ENCODE results near the gene CHRM2.

CHRM2 gene

DNA sequence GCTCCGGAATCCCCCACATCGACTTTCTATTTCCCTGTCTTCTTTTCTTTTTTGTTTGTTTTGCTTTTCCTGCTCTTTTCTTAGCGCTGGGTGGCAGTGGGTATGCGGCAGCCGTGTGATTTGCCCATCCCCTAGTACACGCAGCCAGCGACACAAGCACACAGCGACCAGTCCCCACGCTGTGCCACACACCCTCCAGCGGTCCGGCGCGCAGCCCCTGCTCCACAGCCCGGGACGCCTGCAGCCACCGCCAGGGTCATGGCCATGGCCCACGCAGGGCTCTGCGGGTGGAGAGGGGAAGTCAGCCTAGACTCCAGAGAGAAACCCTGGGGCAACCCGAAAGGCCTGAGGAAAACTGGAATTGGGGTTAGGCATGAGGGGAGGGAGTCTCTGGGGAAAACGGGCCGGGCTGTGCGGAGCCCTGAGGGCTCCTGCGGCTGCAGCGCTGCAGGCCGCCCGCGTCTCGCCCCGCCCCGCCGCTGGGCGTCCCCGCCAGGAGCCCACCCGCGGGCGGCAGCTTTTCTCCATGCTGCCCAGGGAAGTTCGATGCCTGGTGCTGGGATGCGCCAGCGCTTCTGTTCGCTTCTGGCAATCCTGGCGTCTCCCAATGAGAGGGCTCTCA, 2.5 kb downstream of the CHRM2 start:
- Histone ChIP-seq H3K9ac (ENCODE audit: low read length) (no peak overlapping the region), H3K36me3 (ENCODE audit: control insufficient read depth, insufficient read depth, low read length) (no peaks in the 10 kb centered on the region), H3K4me3 (ENCODE audit: low read length) (peak overlapping the region; percentile 73), H3K27me3 (ENCODE audit: control insufficient read depth, insufficient read depth, low read length) (no peaks in the 10 kb centered on the region), H3K27ac (ENCODE audit: low read depth, low read length) (peak overlapping the region; percentile 82), H3K4me1 (ENCODE audit: control insufficient read depth, insufficient read depth, low read length) (peaks cover 12% of the 10 kb centered on the region)

GRCh38 chr7:136874393-136875032, 6.1 kb downstream of the CHRM2 start:
- Histone ChIP-seq H3K27ac (ENCODE audit: low read depth, low read length) (no peak overlapping the region), H3K4me3 (ENCODE audit: low read length) (no peak overlapping the region), H3K36me3 (ENCODE audit: control insufficient read depth, insufficient read depth, low read length) (no peaks in the 10 kb centered on the region), H3K4me1 (ENCODE audit: control insufficient read depth, insufficient read depth, low read length) (peaks cover 20% of the 10 kb centered on the region), H3K27me3 (ENCODE audit: control insufficient read depth, insufficient read depth, low read length) (no peaks in the 10 kb centered on the region), H3K9ac (ENCODE audit: low read length) (no peak overlapping the region)

- Histone ChIP-seq H3K27ac (ENCODE audit: low read depth, low read length) (no peak overlapping the region), H3K36me3 (ENCODE audit: control insufficient read depth, insufficient read depth, low read length) (no peaks in the 10 kb centered on the region), H3K9ac (ENCODE audit: low read length) (no peak overlapping the region), H3K27me3 (ENCODE audit: control insufficient read depth, insufficient read depth, low read length) (no peaks in the 10 kb centered on the region), H3K4me3 (ENCODE audit: low read length) (no peak overlapping the region), H3K4me1 (ENCODE audit: control insufficient read depth, insufficient read depth, low read length) (peaks cover 24% of the 10 kb centered on the region)
Observed at GRCh38 chr7:136877509-136877908, 9.1 kb downstream of the CHRM2 start.

DNA sequence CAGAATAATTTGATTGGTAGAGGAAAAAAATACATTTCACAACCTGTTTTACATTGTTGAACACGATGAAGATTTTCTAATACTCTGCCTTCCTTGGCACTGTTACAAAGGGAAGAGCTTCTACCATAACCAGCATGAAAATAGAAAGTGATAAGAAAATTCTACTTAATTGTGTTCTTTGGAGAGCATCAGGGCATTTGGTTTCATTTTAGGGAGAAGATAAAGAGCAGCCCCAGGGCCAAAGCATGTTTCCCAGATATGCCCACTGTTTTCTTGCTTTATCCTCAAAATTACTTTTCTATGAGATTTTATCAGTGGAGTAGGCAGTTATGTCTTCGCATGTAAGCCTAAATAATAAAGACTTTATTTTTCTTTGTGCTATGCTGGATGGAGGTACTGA, 9.5 kb downstream of the CHRM2 start:
- Histone ChIP-seq H3K27me3 (ENCODE audit: control insufficient read depth, insufficient read depth, low read length) (no peaks in the 10 kb centered on the region), H3K9ac (ENCODE audit: low read length) (no peak overlapping the region), H3K36me3 (ENCODE audit: control insufficient read depth, insufficient read depth, low read length) (no peaks in the 10 kb centered on the region), H3K27ac (ENCODE audit: low read depth, low read length) (no peak overlapping the region), H3K4me3 (ENCODE audit: low read length) (no peak overlapping the region), H3K4me1 (ENCODE audit: control insufficient read depth, insufficient read depth, low read length) (peaks cover 22% of the 10 kb centered on the region)

DNA sequence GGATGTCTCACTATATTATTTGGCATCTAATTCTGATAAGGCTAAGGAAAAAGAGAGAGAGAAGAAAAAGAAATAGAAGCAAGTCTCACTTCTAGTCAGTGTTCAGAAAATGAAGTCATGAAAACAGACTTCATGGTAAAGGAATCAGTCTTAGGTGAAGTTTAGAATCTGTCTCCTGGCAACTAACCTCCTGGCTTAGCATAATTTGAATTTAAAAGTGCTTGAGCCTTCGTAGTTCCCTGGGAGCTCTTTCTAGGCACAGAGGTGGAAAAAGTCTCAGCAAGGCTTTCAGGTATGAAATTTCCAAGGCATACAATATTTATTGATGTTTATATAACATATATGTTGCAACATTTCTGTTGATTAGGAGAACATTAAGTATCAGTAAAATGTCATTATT, 10.4 kb downstream of the CHRM2 start:
- Histone ChIP-seq H3K27me3 (ENCODE audit: control insufficient read depth, insufficient read depth, low read length) (no peaks in the 10 kb centered on the region), H3K9ac (ENCODE audit: low read length) (no peak overlapping the region), H3K4me1 (ENCODE audit: control insufficient read depth, insufficient read depth, low read length) (peaks cover 27% of the 10 kb centered on the region), H3K36me3 (ENCODE audit: control insufficient read depth, insufficient read depth, low read length) (no peaks in the 10 kb centered on the region), H3K27ac (ENCODE audit: low read depth, low read length) (peak overlapping the region; percentile 47), H3K4me3 (ENCODE audit: low read length) (no peak overlapping the region)

GRCh38 chr7:136883046-136883445, 14.6 kb downstream of the CHRM2 start:
- H3K27me3 ChIP-seq (ENCODE audit: control insufficient read depth, insufficient read depth, low read length), result no peaks in the 10 kb centered on the region
- no peak overlapping the region for H3K27ac ChIP-seq (ENCODE audit: low read depth, low read length)
- no peaks in the 10 kb centered on the region for H3K36me3 ChIP-seq (ENCODE audit: control insufficient read depth, insufficient read depth, low read length)
- no peak overlapping the region for H3K9ac ChIP-seq (ENCODE audit: low read length)
- no peak overlapping the region for H3K4me3 ChIP-seq (ENCODE audit: low read length)
- peaks cover 23% of the 10 kb centered on the region for H3K4me1 ChIP-seq (ENCODE audit: control insufficient read depth, insufficient read depth, low read length)

GRCh38 chr7:136884492-136884891, 16.0 kb downstream of the CHRM2 start:
- Histone ChIP-seq H3K9ac (ENCODE audit: low read length) (no peak overlapping the region), H3K4me3 (ENCODE audit: low read length) (no peak overlapping the region), H3K4me1 (ENCODE audit: control insufficient read depth, insufficient read depth, low read length) (peaks cover 16% of the 10 kb centered on the region), H3K36me3 (ENCODE audit: control insufficient read depth, insufficient read depth, low read length) (no peaks in the 10 kb centered on the region), H3K27me3 (ENCODE audit: control insufficient read depth, insufficient read depth, low read length) (no peaks in the 10 kb centered on the region), H3K27ac (ENCODE audit: low read depth, low read length) (no peak overlapping the region)

GRCh38 chr7:136887317-136887716, 18.9 kb downstream of the CHRM2 start:
- no peak overlapping the region for H3K4me3 ChIP-seq (ENCODE audit: low read length)
- H3K36me3 ChIP-seq (ENCODE audit: control insufficient read depth, insufficient read depth, low read length), result no peaks in the 10 kb centered on the region
- no peak overlapping the region for H3K9ac ChIP-seq (ENCODE audit: low read length)
- H3K27ac ChIP-seq (ENCODE audit: low read depth, low read length), result no peak overlapping the region
- H3K27me3 ChIP-seq (ENCODE audit: control insufficient read depth, insufficient read depth, low read length), result no peaks in the 10 kb centered on the region
- peaks cover 12% of the 10 kb centered on the region for H3K4me1 ChIP-seq (ENCODE audit: control insufficient read depth, insufficient read depth, low read length)

DNA sequence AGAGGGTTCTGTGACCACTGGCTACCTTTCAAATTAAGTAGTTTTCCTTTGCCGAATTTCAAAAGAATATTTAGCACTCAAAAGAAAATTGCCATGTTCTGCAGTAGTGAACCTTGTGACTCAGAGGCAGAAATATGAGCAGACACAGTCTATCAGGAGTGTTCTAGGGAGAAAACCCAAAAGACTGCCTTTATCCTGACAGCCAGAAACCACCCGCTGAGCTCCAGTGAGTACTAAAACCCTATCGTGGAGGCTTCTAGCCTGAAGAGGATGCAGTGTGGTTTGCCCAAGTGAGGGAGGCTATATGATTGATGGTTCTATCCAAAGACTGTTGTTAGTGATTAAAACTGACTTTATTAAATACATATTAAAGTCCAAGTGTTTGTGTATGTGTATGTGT, 21.9 kb downstream of the CHRM2 start:
- H3K4me1 ChIP-seq (ENCODE audit: control insufficient read depth, insufficient read depth, low read length), result peaks cover 3% of the 10 kb centered on the region
- H3K27me3 ChIP-seq (ENCODE audit: control insufficient read depth, insufficient read depth, low read length), result no peaks in the 10 kb centered on the region
- H3K9ac ChIP-seq (ENCODE audit: low read length), result no peak overlapping the region
- no peaks in the 10 kb centered on the region for H3K36me3 ChIP-seq (ENCODE audit: control insufficient read depth, insufficient read depth, low read length)
- no peak overlapping the region for H3K4me3 ChIP-seq (ENCODE audit: low read length)
- H3K27ac ChIP-seq (ENCODE audit: low read depth, low read length), result peak overlapping the region; percentile 2

- H3K36me3 ChIP-seq (ENCODE audit: control insufficient read depth, insufficient read depth, low read length), result no peaks in the 10 kb centered on the region
- H3K4me3 ChIP-seq (ENCODE audit: low read length), result no peak overlapping the region
- H3K27me3 ChIP-seq (ENCODE audit: control insufficient read depth, insufficient read depth, low read length), result no peaks in the 10 kb centered on the region
- H3K27ac ChIP-seq (ENCODE audit: low read depth, low read length), result no peak overlapping the region
- peaks cover 3% of the 10 kb centered on the region for H3K4me1 ChIP-seq (ENCODE audit: control insufficient read depth, insufficient read depth, low read length)
- H3K9ac ChIP-seq (ENCODE audit: low read length), result no peak overlapping the region
Observed at GRCh38 chr7:136891850-136892249, 23.4 kb downstream of the CHRM2 start.

DNA sequence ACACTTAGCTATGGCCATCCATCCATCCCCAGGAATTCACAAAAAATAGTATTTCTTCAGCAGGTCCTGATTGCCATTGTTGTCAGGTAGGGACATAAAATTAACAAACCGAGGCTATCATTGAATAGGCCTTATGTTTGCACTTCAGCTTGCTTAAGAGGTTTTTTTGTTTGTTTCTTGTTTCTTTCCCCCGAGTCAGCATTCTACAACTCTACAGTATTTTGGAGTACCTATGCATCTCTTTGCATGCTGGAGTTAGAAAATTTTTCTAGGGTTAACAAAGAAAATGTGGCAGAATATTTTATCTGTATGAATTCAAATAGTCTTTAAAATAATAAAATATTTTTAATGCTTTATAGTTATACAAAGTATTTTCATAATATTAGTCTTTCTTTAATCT, 26.3 kb downstream of the CHRM2 start:
- Histone ChIP-seq H3K4me3 (ENCODE audit: low read length) (no peak overlapping the region), H3K27ac (ENCODE audit: low read depth, low read length) (no peak overlapping the region), H3K4me1 (ENCODE audit: control insufficient read depth, insufficient read depth, low read length) (peaks cover 3% of the 10 kb centered on the region), H3K36me3 (ENCODE audit: control insufficient read depth, insufficient read depth, low read length) (no peaks in the 10 kb centered on the region), H3K9ac (ENCODE audit: low read length) (no peak overlapping the region), H3K27me3 (ENCODE audit: control insufficient read depth, insufficient read depth, low read length) (no peaks in the 10 kb centered on the region)

GRCh38 chr7:136897676-136898075, 29.2 kb downstream of the CHRM2 start:
- H3K4me3 ChIP-seq (ENCODE audit: low read length), result no peak overlapping the region
- H3K4me1 ChIP-seq (ENCODE audit: control insufficient read depth, insufficient read depth, low read length), result no peaks in the 10 kb centered on the region
- H3K27me3 ChIP-seq (ENCODE audit: control insufficient read depth, insufficient read depth, low read length), result no peaks in the 10 kb centered on the region
- H3K9ac ChIP-seq (ENCODE audit: low read length), result no peak overlapping the region
- no peak overlapping the region for H3K27ac ChIP-seq (ENCODE audit: low read depth, low read length)
- H3K36me3 ChIP-seq (ENCODE audit: control insufficient read depth, insufficient read depth, low read length), result no peaks in the 10 kb centered on the region

GRCh38 chr7:136900005-136900404, 31.6 kb downstream of the CHRM2 start:
- no peak overlapping the region for H3K27ac ChIP-seq (ENCODE audit: low read depth, low read length)
- H3K4me1 ChIP-seq (ENCODE audit: control insufficient read depth, insufficient read depth, low read length), result no peaks in the 10 kb centered on the region
- H3K9ac ChIP-seq (ENCODE audit: low read length), result no peak overlapping the region
- H3K36me3 ChIP-seq (ENCODE audit: control insufficient read depth, insufficient read depth, low read length), result no peaks in the 10 kb centered on the region
- no peak overlapping the region for H3K4me3 ChIP-seq (ENCODE audit: low read length)
- H3K27me3 ChIP-seq (ENCODE audit: control insufficient read depth, insufficient read depth, low read length), result no peaks in the 10 kb centered on the region

Data from rectal smooth muscle tissue (tissue), 1 donor.